Ovary (tissue), 9 donors: Measurements from ENCODE around the gene IPCEF1. TPM values are rescaled to one million over a fixed set of nuclear protein-coding genes. Genes with fewer than 3 reads are reported as not detected.

Experiments used
- DNase-seq, 5 donors: peaks; one replicate each; pipeline ENCODE4 v3.0.0-alpha.2; 2019 to 2020
- H3K27ac ChIP-seq, 2 donors: fragments of 200-600 bp; one replicate each; pipeline versions ENCODE4 v1.5.1 to v1.8.0; 2019 to 2022
- H3K27me3 ChIP-seq: fragments of 200-600 bp; one replicate; pipeline ENCODE4 v1.8.0; 2022
- H3K36me3 ChIP-seq: fragments of 200-600 bp; sonication (generic); one replicate; pipeline ENCODE4 v1.5.1; 2019
- H3K4me1 ChIP-seq: one replicate; pipeline ENCODE4 v1.8.1; 2013; ENCODE audit warnings: mild to moderate bottlenecking, moderate library complexity; ENCODE audit not compliant: insufficient read depth
- H3K4me3 ChIP-seq: fragments of 200-600 bp; sonication (generic); one replicate; pipeline ENCODE4 v1.5.1; 2017
- H3K9me3 ChIP-seq, 2 donors: fragments of 200-600 bp in 1 of 2; sonication (generic) in 1 of 2; one replicate each; pipeline versions ENCODE4 v1.5.1 to v1.8.1; 2013 to 2019; ENCODE audit warnings: mild to moderate bottlenecking in 1 of 2, moderate library complexity in 1 of 2
- CTCF ChIP-seq, 3 donors: fragments of 450-650 bp in 2 of 3; fragments of 200-600 bp in 1 of 3; IDR thresholded peaks; one replicate each; pipeline versions ENCODE4 v1.5.1 to v1.8.0; 2016 to 2022; ENCODE audit warnings: antibody characterized with exemption in 3 of 3, mild to moderate bottlenecking in 1 of 3
- EP300 ChIP-seq: sonication (generic); formaldehyde crosslinking; IDR thresholded peaks from one replicate; pipeline ENCODE4 v1.6.1; 2017; ENCODE audit warnings: antibody characterized with exemption
- POLR2A ChIP-seq: fragments of 450-650 bp; IDR thresholded peaks from one replicate; pipeline ENCODE4 v1.6.1; 2017; ENCODE audit warnings: antibody characterized with exemption, mild to moderate bottlenecking, moderate library complexity
- WGBS, 3 donors: extraction: QIAGEN DNeasy Blood & Tissue Kit in 1 of 3; methylation state at CpG; one replicate each; pipeline versions ENCODE4 v1.1.5 to v1.1.7; 2013 to 2017; 5-methylcytosine and 5-hydroxymethylcytosine counted together
- intact Hi-C, 4 donors: fragments of 100-400 bp; cut with DNase I; formaldehyde crosslinking; loops; one replicate each; pipeline versions ENCODE4 v1.11.0 to v1.15.1; 2022 to 2023
- polyA plus RNA-seq, 2 donors: library from polyadenylated mRNA; stranded (reverse); fragments of 200-250 nt in 1 of 2; fragments of 350-450 nt in 1 of 2; fragmentation: Illumina TruSeq in 1 of 2; extraction: RNeasy Lipid Tissue Mini Kit (QIAGEN cat#74804) in 1 of 2; gene quantifications; one replicate each; pipeline ENCODE4 v1.2.3, GENCODE V29; 2013 to 2014
- total RNA-seq, 7 donors: library from RNA; depleted of rRNA in 2 of 7; stranded (reverse); fragments of >200 nt in 2 of 7; fragmentation: NEBNext Ultra II Directional in 3 of 7; extraction: Animal tissue kit (Norgen Biotek cat#: 25700) in 3 of 7; gene quantifications; one replicate each; pipeline versions ENCODE4 v1.1.0 to v1.2.4, GENCODE V29; 2016 to 2023
- donor health status: DM: no; HTN: no; CAD: no; lungs with moderate emphysema.
- donor health status: DM: no; HTN: no; CAD: no.
- donor health status: Bipolar disorder and iron deficiency.
- donor health status: DM: yes; HTN: yes; CAD: no.
- donor health status: DM: no; HTN: no; CAD: no.
- donor health status: DM: yes; HTN: yes; CAD: no.

The IPCEF1 gene
- total and polyA plus RNA-seq, 9 donors: 1.3 to 3.4 (median 1.9) TPM

GRCh38 chr6:154197196-154197860, 159.3 kb downstream of the IPCEF1 start:
- H3K9me3 ChIP-seq: no peaks in the 10 kb centered on the region
- no peak overlapping the region for H3K4me3 ChIP-seq
- no peaks in the 10 kb centered on the region for H3K36me3 ChIP-seq
- TF ChIP-seq EP300 (no peak), POLR2A (no peak), CTCF (IDR thresholded peaks at IDR 0.05) (no peak)
- H3K4me1 ChIP-seq: peaks cover 2% of the 10 kb centered on the region
- no peak for DNase-seq
- intact Hi-C loops: no loop called here
- no peak overlapping the region for H3K27ac ChIP-seq
- no peaks in the 10 kb centered on the region for H3K27me3 ChIP-seq

- intact Hi-C loops: no loop called here
- no peak for DNase-seq
These were observed 160.2 kb downstream of the IPCEF1 start for GRCh38 chr6:154196333-154196885.

GRCh38 chr6:154187714-154188113, 168.9 kb downstream of the IPCEF1 start:
- intact Hi-C loops: no loop called here
- no peaks in the 10 kb centered on the region for H3K4me1 ChIP-seq
- H3K9me3 ChIP-seq: no peaks in the 10 kb centered on the region
- H3K36me3 ChIP-seq: no peaks in the 10 kb centered on the region
- TF ChIP-seq POLR2A: no peak
- TF ChIP-seq CTCF (IDR thresholded peaks at IDR 0.05): no peak
- TF ChIP-seq EP300: no peak
- no peak overlapping the region for H3K27ac ChIP-seq
- no peaks in the 10 kb centered on the region for H3K27me3 ChIP-seq
- no peak for DNase-seq
- no peak overlapping the region for H3K4me3 ChIP-seq

More at GRCh38 chr6:154196333-154196885, 160.2 kb downstream of the IPCEF1 start:
- no peak for TF ChIP-seq CTCF (IDR thresholded peaks at IDR 0.05)
- no peak for TF ChIP-seq POLR2A
- no peak for TF ChIP-seq EP300
- Histone ChIP-seq H3K4me1 (peaks cover 2% of the 10 kb centered on the region), H3K27me3 (no peaks in the 10 kb centered on the region), H3K9me3 (no peaks in the 10 kb centered on the region), H3K27ac (no peak overlapping the region), H3K36me3 (no peaks in the 10 kb centered on the region), H3K4me3 (no peak overlapping the region)
- WGBS, 3 donors: 69 to 84% (median 71%) methylated on average over 1 of the region's 1 CpG

- Histone ChIP-seq H3K9me3 (no peaks in the 10 kb centered on the region), H3K27me3 (no peaks in the 10 kb centered on the region), H3K4me1 (no peaks in the 10 kb centered on the region), H3K4me3 (no peak overlapping the region), H3K36me3 (no peaks in the 10 kb centered on the region), H3K27ac (no peak overlapping the region)
- TF ChIP-seq EP300 (no peak), POLR2A (no peak), CTCF (IDR thresholded peaks at IDR 0.05) (no peak)
- no peak for DNase-seq
- 93 to 94% (median 94%) methylated on average over 3 of the region's 3 CpGs for WGBS, 3 donors
- intact Hi-C loops: no loop called here
These were observed 169.4 kb downstream of the IPCEF1 start for GRCh38 chr6:154187203-154187602.
